Activated naive CD4-positive, alpha-beta T cell (primary cell): ENCODE results near the gene DNAJC30.

Experiments used
- DNase-seq, 4 experiments: peaks; one replicate each; lab custom pipeline; 2025; lab: John Stamatoyannopoulos, UW

DNAJC30 gene

DNA sequence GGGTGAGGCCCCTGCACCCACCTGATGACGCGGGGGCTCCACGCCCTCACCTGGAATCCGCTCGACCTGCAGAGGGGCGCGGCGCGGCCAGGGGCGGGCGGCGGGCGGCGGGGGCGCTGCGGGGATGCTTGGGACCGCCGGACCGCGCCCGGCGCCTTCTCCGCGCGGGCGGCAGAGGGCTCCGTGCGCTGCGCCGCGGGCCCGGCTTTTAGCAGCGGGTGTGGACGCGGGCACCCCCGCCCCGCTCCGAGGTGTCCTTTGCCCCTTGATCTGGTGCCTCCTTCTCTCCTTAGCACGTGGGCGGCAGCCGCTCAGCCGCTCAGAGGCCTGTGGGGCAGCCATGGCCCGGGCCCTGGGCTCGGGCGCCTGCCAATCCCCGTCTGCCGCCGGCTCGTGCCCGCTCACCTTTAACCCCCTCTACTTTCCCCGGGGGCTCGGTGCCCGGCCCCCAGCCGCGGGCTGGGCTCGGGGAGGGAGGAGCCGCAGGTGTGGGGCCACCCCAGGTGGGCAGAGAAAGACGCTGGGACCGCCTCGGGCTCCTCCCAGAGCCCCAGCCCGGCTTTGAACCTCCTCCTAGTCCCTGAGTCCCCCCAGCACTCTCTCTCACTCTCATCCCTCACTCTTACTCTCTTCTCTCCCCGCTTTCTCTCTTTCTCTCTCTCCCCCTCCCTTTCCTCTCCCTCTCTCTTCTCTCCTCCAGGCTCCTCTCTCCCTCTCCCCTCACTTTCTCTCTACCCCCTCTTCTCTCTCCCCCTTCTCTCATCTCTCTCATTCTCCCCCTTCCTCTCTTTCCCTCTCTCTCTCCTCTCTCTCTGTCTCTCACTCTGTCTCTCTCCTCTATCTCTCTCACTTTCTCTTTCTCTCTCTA is 35.3 kb downstream of the DNAJC30 start:
- peak in 1 of 4 experiments; percentile 23 for DNase-seq

DNA sequence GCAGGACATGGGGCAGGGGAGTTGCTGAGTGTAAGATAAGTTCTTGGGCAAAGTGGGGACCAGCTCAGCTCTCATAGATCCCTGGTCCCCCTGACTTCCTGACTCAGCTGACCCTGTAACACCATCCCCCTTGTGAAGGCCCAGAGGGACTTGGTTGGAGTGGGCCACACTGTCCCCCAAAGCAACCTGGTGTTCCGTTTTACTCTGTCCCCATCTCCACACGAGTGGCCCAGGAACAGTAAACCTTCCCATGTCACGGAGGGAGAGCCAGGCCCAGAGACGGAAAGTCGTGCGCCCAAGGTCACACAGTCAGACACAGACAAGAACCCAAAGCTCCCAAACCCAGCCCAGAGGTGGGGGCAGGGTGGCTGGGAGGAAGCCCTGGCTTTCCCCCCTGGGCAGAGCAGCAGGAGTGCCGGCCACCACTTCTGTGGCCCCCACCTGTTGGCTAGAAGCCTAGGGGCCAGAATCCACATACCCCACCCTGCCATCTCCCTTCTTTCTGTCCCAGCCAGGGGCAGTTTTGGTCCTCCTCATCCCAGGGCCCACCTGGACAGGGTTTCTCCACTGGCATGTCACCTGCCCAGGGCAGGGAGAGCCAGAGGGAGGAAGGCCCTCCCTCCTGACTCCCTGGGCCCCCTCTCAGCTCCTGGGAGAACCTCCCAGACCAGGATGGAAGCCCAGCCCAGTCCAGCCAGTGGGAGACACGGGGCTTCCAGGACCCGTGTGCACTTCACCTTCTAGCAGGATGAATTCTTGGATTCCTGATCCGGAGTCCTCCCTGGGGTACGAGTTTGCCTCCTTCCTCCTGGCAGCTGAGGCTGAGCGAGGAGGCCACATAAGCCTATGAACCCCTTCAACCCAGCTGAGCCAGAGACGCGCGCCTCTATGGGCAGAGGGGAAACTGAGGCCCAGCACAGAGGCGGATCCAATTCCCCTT is 36.2 kb downstream of the DNAJC30 start:
- no peak for DNase-seq

GRCh38 chr7:73645643-73646174 is 37.5 kb downstream of the DNAJC30 start:
- no peak for DNase-seq

DNA sequence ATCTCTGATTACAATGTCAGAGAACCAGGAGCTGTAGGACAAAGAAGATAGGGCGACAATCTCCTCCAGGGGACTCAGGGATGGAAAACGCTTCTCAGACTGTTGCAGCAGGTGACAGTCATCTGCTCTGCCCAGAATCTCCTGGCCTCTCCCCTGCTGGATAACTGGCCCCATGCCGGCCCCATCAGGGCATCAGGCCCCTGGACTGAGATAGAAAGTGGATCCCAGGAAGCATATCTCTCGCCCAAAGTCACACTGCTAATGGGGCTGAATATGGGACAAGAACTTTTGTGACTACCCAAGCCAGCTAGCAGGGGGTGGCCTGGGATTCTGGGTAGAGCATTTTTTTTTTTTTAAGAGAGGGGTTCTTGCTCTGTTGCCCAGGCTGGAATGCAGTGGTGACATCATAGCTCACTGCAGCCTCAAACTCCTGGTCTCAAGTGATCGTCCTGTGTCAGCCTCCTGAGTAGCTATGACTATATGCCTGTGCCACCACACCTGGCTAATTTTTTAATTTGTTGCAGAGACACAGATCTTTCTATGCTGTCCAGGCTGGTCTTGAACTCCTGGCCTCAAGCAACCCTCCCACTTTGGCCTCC is 38.5 kb downstream of the DNAJC30 start:
- DNase-seq = no peak

DNA sequence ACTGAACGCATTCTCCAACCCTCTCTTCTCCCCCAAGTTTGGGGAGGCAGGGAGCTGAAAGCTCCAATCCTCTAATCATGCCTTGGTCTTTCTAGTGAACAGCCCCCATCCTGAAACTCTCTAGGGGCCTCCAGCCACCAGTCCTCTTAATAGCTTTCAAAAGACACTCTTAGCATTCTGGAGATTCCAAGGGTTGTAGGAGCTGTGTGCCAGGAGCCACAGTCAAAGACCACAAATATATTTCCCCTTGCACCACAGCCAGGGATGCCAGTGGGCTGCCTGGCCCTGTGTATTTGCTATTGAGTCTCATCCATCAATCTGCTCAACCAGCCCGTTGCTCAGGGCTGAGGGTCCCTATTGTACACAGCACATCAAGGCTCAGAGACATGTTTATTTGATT is 40.4 kb downstream of the DNAJC30 start:
- DNase-seq = no peak

DNA sequence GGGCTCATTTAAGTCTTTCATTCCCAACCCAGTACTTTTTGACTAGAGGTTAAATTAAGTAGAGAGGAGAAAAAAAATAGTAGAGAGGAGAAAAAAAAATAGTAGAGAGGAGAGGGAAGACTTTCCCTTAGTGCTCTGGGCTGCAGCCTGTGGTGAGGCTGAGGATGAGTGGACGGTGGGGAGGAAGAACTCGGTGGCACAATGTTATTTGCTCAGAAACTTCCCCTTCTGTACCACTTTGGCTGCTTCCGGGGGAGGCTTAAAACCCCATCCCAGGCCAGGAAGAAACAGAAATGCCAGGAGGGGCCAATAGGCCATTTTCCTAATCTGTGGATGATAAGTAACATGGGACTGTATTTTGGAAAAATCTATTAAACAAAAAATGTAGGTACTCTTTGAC is 44.3 kb downstream of the DNAJC30 start:
- DNase-seq = no peak

DNA sequence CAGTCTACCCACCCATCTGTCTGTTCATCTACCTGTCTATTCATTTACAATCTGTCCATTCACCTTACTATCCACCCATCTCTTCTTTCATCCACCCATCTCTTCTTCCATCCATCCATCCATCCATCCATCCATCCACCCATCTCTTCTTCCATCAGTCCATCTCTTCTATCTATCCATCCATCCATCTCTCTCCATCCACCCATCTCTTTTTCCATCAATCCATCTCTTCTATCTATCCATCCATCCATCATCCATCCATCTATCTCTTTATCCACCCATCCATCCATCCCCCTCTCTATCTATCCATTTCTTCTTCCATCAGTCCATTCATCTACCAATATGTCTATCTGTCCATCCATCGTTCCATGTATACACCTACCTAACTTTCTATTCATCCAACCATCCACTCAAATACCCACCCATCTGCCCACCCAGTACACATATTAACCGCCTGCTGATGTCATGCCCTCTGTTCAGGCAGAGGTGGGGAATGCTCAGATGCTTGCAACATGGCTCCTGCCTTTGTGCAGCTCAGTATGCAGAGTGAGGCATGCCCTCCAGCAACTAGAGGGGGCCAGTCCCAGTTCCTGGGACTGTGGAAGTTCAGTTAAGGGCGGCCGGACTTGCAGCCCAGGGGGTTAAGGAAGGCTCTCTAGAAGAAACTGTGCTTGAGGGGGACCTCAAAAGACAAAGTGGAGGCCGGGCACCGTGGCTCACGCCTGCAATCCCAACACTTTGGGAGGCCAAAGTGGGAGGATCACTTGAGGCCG is 47.6 kb downstream of the DNAJC30 start:
- DNase-seq = no peak

- DNase-seq = no peak
Observed at GRCh38 chr7:73633844-73634243, 49.4 kb downstream of the DNAJC30 start.

- DNase-seq = no peak
Observed at GRCh38 chr7:73633323-73633722, 49.9 kb downstream of the DNAJC30 start.

DNA sequence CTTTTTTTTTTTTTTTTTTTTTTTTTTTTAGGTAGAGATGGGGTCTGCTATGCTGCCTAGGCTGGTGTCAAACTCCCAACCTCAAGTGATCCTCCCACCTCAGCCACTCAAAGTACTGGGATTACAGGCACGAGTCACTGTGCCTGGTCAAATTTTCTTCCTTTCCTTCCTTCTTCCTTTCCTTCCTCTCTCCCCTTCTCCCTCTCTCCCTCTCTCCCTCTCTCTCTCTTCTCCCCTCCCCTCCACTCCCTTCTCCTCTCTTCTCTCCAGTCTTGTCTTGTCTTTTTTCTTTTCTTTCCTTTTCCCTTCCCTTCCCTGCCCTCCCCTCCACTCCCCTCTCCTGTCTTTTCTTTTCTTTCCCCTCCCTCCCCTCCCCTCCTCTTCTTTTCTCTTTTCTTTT is 51.7 kb downstream of the DNAJC30 start:
- no peak for DNase-seq
